Measurements from ENCODE around the gene EEF1G.
A peak's percentile ranks its signal among the peaks of the same experiment; 100 is the strongest.
"Not testable (repeated sequence)": the region's sequence is repeated elsewhere in the genome, so short reads cannot be mapped to it uniquely, and the experiment has no call there.

Gene EEF1G

DNA sequence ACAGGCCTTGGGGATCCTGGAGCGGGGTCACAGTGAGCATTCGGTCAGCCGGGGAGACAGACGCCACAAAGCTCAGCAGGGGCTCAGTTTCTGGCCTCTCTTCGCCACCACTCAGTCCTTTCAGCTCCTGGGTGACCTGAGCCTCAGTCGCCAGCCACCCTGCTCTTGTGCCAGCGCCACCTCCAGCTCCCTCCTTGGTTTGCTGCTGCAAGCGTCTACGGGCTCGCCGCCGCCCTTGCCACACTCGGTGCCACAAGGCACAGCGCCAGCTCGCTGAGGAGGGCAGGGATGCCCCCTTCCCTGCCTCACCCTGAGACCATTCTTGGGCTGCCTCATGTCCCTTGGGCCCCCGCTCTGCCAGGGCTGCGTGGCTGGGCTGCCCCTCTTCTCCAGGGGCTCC is 1.5 kb upstream of the EEF1G start:
- Mint-ChIP-seq H3K27ac (peak overlapping the region; percentile 92), H3K4me1 (peaks cover 46% of the 10 kb centered on the region), H3K36me3 (ENCODE audit: low read depth) (peaks cover 55% of the 10 kb centered on the region), H3K4me3 (peak overlapping the region; percentile 100), H3K27me3 (ENCODE audit: low read depth, poor library complexity) (no peaks in the 10 kb centered on the region), H3K9me3 (no peaks in the 10 kb centered on the region)
- TF ChIP-seq, protein P1, sequence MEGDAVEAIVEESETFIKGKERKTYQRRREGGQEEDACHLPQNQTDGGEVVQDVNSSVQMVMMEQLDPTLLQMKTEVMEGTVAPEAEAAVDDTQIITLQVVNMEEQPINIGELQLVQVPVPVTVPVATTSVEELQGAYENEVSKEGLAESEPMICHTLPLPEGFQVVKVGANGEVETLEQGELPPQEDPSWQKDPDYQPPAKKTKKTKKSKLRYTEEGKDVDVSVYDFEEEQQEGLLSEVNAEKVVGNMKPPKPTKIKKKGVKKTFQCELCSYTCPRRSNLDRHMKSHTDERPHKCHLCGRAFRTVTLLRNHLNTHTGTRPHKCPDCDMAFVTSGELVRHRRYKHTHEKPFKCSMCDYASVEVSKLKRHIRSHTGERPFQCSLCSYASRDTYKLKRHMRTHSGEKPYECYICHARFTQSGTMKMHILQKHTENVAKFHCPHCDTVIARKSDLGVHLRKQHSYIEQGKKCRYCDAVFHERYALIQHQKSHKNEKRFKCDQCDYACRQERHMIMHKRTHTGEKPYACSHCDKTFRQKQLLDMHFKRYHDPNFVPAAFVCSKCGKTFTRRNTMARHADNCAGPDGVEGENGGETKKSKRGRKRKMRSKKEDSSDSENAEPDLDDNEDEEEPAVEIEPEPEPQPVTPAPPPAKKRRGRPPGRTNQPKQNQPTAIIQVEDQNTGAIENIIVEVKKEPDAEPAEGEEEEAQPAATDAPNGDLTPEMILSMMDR (IDR thresholded peaks at IDR 0.05), result no peak
- no peak for DNase-seq

DNA sequence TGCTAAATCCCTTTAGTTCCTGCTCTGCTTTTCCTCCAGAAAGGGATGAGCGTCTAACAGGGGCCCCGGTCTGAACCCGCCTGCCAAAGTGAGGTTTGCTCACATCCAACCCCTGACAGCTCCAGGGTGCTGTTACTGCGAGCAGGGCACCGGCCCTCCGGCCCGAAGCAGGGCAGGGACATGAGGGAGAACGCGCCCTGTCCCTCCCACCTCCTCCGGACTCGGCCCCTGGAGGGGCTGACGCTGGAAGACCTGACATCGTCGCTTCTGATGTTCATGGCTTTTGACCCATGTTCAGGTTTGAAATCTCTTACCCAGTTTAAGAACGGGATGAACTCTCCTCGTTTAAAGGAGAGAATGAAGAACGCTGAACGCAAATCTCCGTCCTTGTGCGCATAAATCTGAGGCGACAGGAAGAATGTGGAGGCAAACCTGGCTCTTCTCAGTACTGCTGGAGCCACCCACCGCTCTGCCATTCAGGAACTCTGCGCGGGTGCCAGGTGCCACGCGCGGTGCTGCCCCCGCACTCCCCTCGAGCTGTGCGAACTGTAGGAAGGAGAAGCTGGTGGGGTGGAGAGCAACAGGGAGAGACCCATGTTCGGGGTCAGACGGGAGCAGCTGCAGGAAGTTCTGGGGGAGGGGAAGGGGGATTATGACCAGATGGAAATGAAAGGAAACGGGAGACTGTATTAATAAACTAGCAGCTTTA is 826 bp upstream of the EEF1G start:
- Mint-ChIP-seq H3K9me3 (no peaks in the 10 kb centered on the region), H3K36me3 (ENCODE audit: low read depth) (peaks cover 61% of the 10 kb centered on the region), H3K27ac (peak overlapping the region; percentile 100), H3K4me1 (peaks cover 46% of the 10 kb centered on the region), H3K4me3 (peak overlapping the region; percentile 100), H3K27me3 (ENCODE audit: low read depth, poor library complexity) (no peaks in the 10 kb centered on the region)
- DNase-seq, result peak; percentile 53
- TF ChIP-seq, protein P1 (IDR thresholded peaks at IDR 0.05), result no peak

DNA sequence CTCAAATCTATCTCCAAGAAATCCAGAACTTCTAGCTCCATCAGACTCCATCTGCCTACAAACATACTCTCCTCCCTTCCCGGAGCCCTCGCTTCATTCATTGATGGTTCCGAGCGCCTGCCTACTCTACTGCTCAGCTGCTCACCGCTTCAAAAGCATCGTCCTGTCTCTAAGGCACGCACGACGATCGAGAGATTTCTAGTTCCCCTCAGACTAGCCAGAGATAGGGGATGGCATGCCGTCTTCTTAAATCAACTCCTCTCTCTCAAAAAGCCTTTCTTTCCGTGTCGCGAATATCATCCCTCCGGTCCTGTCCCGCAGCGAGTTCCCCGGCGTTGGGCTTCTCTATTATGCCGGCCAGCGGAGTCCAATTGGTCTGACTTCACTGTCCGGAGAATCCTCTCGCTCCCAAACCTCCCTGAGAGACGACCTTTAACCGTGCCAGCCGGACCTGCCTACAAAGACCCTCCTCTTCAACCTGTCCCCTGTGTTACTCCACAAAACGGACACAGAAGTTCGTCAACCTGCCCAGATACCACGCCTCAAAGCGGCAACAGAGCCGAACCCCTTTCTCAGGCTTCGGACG is 592 bp downstream of the EEF1G start:
- H3K9me3 Mint-ChIP-seq, result no peaks in the 10 kb centered on the region

DNA sequence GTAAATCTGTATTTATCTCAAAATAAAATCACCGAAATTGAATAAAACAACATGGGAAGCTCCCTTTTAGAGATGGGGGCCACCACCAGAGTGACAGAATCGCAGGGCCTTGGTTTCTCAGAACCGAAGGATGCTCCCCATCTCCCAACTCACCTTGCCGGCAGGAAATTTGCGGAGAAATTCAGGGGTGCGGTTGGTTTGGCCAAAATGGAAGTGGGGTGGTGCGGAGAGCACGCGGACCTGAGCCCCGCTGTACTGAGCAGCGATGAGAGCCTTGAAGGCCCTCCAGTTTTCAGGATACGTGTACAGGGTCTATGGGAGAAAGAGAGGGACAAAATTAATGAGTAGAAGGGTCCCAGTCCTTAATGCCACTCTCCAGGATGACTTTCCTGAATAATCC is 1.3 kb downstream of the EEF1G start:
- peak overlapping the region; percentile 100 for H3K4me3 Mint-ChIP-seq
- H3K4me1 Mint-ChIP-seq, result peaks cover 47% of the 10 kb centered on the region
- no peaks in the 10 kb centered on the region for H3K27me3 Mint-ChIP-seq (ENCODE audit: low read depth, poor library complexity)
- no peaks in the 10 kb centered on the region for H3K9me3 Mint-ChIP-seq
- TF ChIP-seq, protein P1 (IDR thresholded peaks at IDR 0.05), result no peak
- no peak for DNase-seq
- peaks cover 68% of the 10 kb centered on the region for H3K36me3 Mint-ChIP-seq (ENCODE audit: low read depth)
- H3K27ac Mint-ChIP-seq, result peak overlapping the region; percentile 44

More for the DNA sequence above, 592 bp downstream of the EEF1G start:
- H3K36me3 Mint-ChIP-seq (ENCODE audit: low read depth), result peaks cover 67% of the 10 kb centered on the region
- no peaks in the 10 kb centered on the region for H3K27me3 Mint-ChIP-seq (ENCODE audit: low read depth, poor library complexity)
- TF ChIP-seq, protein P1 (IDR thresholded peaks at IDR 0.05), result no peak
- peaks cover 46% of the 10 kb centered on the region for H3K4me1 Mint-ChIP-seq
- peak overlapping the region; percentile 100 for H3K4me3 Mint-ChIP-seq
- peak overlapping the region; percentile 100 for H3K27ac Mint-ChIP-seq
- DNase-seq, result peak; percentile 39

DNA sequence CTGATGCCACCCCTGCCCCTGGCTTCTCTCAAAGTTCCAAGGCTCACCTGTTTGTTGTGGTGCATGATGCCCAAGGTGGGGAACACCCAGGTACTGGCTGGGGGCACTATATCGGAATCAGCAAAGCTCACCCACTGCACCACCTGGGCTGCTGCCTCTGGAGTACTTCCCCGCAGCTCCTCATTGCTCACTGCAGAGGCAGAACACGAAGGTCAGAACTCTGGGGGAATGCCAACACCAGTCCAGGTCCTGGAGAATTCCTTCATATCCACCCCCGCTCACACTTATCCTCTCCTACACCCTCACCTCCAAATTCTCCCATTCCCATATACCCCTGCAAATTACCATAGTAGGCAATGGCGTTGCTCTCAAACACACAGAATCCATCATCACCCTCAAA is 2.2 kb downstream of the EEF1G start:
- H3K9me3 Mint-ChIP-seq; H3K27me3 Mint-ChIP-seq (ENCODE audit: low read depth, poor library complexity); DNase-seq: not testable (repeated sequence)
- Mint-ChIP-seq H3K4me1 (peaks cover 56% of the 10 kb centered on the region), H3K4me3 (peak overlapping the region; percentile 100), H3K27ac (peak overlapping the region; percentile 58), H3K36me3 (ENCODE audit: low read depth) (peaks cover 68% of the 10 kb centered on the region)

DNA sequence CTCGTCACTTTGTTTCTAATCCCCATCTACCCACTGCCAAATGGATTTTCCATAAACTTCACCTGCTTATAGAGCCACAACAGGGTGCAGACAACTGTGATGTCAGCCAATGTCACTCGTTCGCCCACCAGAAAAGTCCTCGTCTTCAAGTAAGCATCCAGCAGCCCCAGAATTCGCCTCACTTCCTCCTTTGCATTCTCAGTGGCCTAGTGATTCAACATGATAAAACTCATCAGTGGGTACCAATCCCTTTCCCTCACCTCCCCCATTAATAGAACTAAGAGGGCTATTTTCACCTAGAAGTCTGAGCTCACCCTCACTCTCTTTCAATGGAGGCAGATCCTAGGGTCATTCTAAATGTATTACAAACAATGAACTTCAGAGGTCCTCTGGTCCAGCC is 2.8 kb downstream of the EEF1G start:
- peaks cover 57% of the 10 kb centered on the region for H3K4me1 Mint-ChIP-seq
- DNase-seq; H3K27me3 Mint-ChIP-seq (ENCODE audit: low read depth, poor library complexity); H3K9me3 Mint-ChIP-seq: not testable (repeated sequence)
- peak overlapping the region; percentile 58 for H3K27ac Mint-ChIP-seq
- H3K36me3 Mint-ChIP-seq (ENCODE audit: low read depth), result peaks cover 72% of the 10 kb centered on the region
- peak overlapping the region; percentile 100 for H3K4me3 Mint-ChIP-seq

DNA sequence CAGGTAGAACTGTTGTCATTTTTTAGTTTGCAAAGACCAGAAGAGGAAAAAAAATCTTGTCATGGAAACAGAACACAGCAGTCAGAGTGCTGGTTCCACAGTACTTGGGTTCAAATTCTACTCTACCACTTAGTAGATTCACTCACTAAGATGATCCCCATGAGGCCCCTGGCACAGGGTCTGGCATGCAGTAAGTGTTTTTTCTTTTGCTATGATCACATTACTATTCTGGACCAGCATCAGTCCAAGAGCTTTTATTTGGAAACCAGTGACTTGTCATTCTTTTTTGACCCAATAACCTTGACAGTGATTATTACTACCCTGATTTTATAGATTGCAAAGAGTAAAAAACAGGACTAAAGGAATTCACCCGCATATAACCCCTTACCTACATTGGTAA is 4.1 kb downstream of the EEF1G start:
- no peak for DNase-seq
- peaks cover 50% of the 10 kb centered on the region for H3K4me1 Mint-ChIP-seq
- H3K27me3 Mint-ChIP-seq (ENCODE audit: low read depth, poor library complexity), result no peaks in the 10 kb centered on the region
- no peak overlapping the region for H3K27ac Mint-ChIP-seq
- no peaks in the 10 kb centered on the region for H3K9me3 Mint-ChIP-seq
- peaks cover 84% of the 10 kb centered on the region for H3K36me3 Mint-ChIP-seq (ENCODE audit: low read depth)
- H3K4me3 Mint-ChIP-seq, result no peak overlapping the region
- TF ChIP-seq, protein P1 (IDR thresholded peaks at IDR 0.05), result no peak
